BLaER1 (cell line): Measurements from ENCODE around the gene PLEKHH1.

Experiments used
- H3K27ac ChIP-seq: shearing (Covaris generic); formaldehyde crosslinking; 2 replicates; pipeline ENCODE4 v1.8.1; 2022
- H3K27me3 ChIP-seq: shearing (Covaris generic); formaldehyde crosslinking; 2 replicates; pipeline ENCODE4 v1.8.1; 2022
- H3K36me3 ChIP-seq: shearing (Covaris generic); formaldehyde crosslinking; 2 replicates; pipeline ENCODE4 v1.8.1; 2022
- H3K4me1 ChIP-seq: shearing (Covaris generic); formaldehyde crosslinking; 2 replicates; pipeline ENCODE4 v1.8.1; 2022
- H3K4me2 ChIP-seq: shearing (Covaris generic); formaldehyde crosslinking; 2 replicates; pipeline ENCODE4 v1.8.1; 2022
- H3K4me3 ChIP-seq: shearing (Covaris generic); formaldehyde crosslinking; 2 replicates; pipeline ENCODE4 v1.8.1; 2022
- H3K9ac ChIP-seq: shearing (Covaris generic); formaldehyde crosslinking; 2 replicates; pipeline ENCODE4 v1.8.1; 2022
- H3K9me3 ChIP-seq: shearing (Covaris generic); formaldehyde crosslinking; 2 replicates; pipeline ENCODE4 v1.8.1; 2022
- H4K20me1 ChIP-seq: shearing (Covaris generic); formaldehyde crosslinking; 2 replicates; pipeline ENCODE4 v1.8.1; 2022
- Cebpa-rat ChIP-seq: shearing (Covaris generic); IDR thresholded peaks from 2 replicates; pipeline ENCODE4 v1.8.1; 2022

Gene PLEKHH1

GRCh38 chr14:67576216-67576955, 43.3 kb downstream of the PLEKHH1 start:
- Histone ChIP-seq H3K9me3 (no peaks in the 10 kb centered on the region), H3K4me3 (no peak overlapping the region), H3K9ac (no peak overlapping the region), H4K20me1 (no peaks in the 10 kb centered on the region), H3K4me2 (no peak overlapping the region), H3K36me3 (no peaks in the 10 kb centered on the region), H3K27me3 (no peaks in the 10 kb centered on the region), H3K4me1 (no peaks in the 10 kb centered on the region), H3K27ac (no peak overlapping the region)
- TF ChIP-seq Cebpa-rat = no peak

GRCh38 chr14:67577181-67577808, 44.2 kb downstream of the PLEKHH1 start:
- H3K36me3 ChIP-seq = no peaks in the 10 kb centered on the region
- H4K20me1 ChIP-seq = no peaks in the 10 kb centered on the region
- H3K9me3 ChIP-seq = no peaks in the 10 kb centered on the region
- no peaks in the 10 kb centered on the region for H3K4me1 ChIP-seq
- no peak overlapping the region for H3K27ac ChIP-seq
- no peak overlapping the region for H3K4me3 ChIP-seq
- no peaks in the 10 kb centered on the region for H3K27me3 ChIP-seq
- no peak overlapping the region for H3K9ac ChIP-seq
- no peak for TF ChIP-seq Cebpa-rat
- H3K4me2 ChIP-seq = no peak overlapping the region

GRCh38 chr14:67577909-67578749, 45.0 kb downstream of the PLEKHH1 start:
- no peaks in the 10 kb centered on the region for H3K36me3 ChIP-seq
- H3K4me1 ChIP-seq = no peaks in the 10 kb centered on the region
- no peak for TF ChIP-seq Cebpa-rat

GRCh38 chr14:67579040-67579439, 46.0 kb downstream of the PLEKHH1 start:
- Histone ChIP-seq H3K9ac (no peak overlapping the region), H3K36me3 (no peaks in the 10 kb centered on the region)

More at GRCh38 chr14:67577909-67578749, 45.0 kb downstream of the PLEKHH1 start:
- no peak overlapping the region for H3K4me3 ChIP-seq
- no peak overlapping the region for H3K4me2 ChIP-seq
- H4K20me1 ChIP-seq = no peaks in the 10 kb centered on the region
- no peaks in the 10 kb centered on the region for H3K9me3 ChIP-seq
- no peak overlapping the region for H3K9ac ChIP-seq
- no peak overlapping the region for H3K27ac ChIP-seq
- no peaks in the 10 kb centered on the region for H3K27me3 ChIP-seq

GRCh38 chr14:67579636-67580035, 46.5 kb downstream of the PLEKHH1 start:
- Histone ChIP-seq H3K27me3 (no peaks in the 10 kb centered on the region), H4K20me1 (no peaks in the 10 kb centered on the region), H3K27ac (no peak overlapping the region)

More at GRCh38 chr14:67579040-67579439, 46.0 kb downstream of the PLEKHH1 start:
- Histone ChIP-seq H3K27me3 (no peaks in the 10 kb centered on the region), H3K4me3 (no peak overlapping the region), H3K9me3 (no peaks in the 10 kb centered on the region), H3K27ac (no peak overlapping the region), H3K4me2 (no peak overlapping the region), H3K4me1 (no peaks in the 10 kb centered on the region), H4K20me1 (no peaks in the 10 kb centered on the region)
- TF ChIP-seq Cebpa-rat = no peak

GRCh38 chr14:67580336-67581171, 47.5 kb downstream of the PLEKHH1 start:
- H3K36me3 ChIP-seq = no peaks in the 10 kb centered on the region
- no peaks in the 10 kb centered on the region for H3K9me3 ChIP-seq
- no peaks in the 10 kb centered on the region for H3K4me1 ChIP-seq
- H4K20me1 ChIP-seq = no peaks in the 10 kb centered on the region
- no peak for TF ChIP-seq Cebpa-rat
- no peak overlapping the region for H3K27ac ChIP-seq
- no peaks in the 10 kb centered on the region for H3K27me3 ChIP-seq
- H3K4me2 ChIP-seq = no peak overlapping the region
- H3K9ac ChIP-seq = no peak overlapping the region
- H3K4me3 ChIP-seq = no peak overlapping the region

More at GRCh38 chr14:67579636-67580035, 46.5 kb downstream of the PLEKHH1 start:
- Histone ChIP-seq H3K9ac (no peak overlapping the region), H3K4me1 (no peaks in the 10 kb centered on the region), H3K36me3 (no peaks in the 10 kb centered on the region), H3K9me3 (no peaks in the 10 kb centered on the region), H3K4me3 (no peak overlapping the region), H3K4me2 (no peak overlapping the region)
- no peak for TF ChIP-seq Cebpa-rat

GRCh38 chr14:67581643-67582042, 48.6 kb downstream of the PLEKHH1 start:
- no peaks in the 10 kb centered on the region for H3K9me3 ChIP-seq
- H3K4me3 ChIP-seq = no peak overlapping the region
- no peaks in the 10 kb centered on the region for H3K36me3 ChIP-seq
- no peak overlapping the region for H3K4me2 ChIP-seq
- TF ChIP-seq Cebpa-rat = no peak
- H3K27me3 ChIP-seq = no peaks in the 10 kb centered on the region
- no peaks in the 10 kb centered on the region for H4K20me1 ChIP-seq
- no peak overlapping the region for H3K27ac ChIP-seq
- no peak overlapping the region for H3K9ac ChIP-seq
- H3K4me1 ChIP-seq = no peaks in the 10 kb centered on the region

- Histone ChIP-seq H3K36me3 (no peaks in the 10 kb centered on the region), H3K9ac (no peak overlapping the region), H3K27ac (no peak overlapping the region), H3K9me3 (no peaks in the 10 kb centered on the region), H4K20me1 (no peaks in the 10 kb centered on the region), H3K4me3 (no peak overlapping the region), H3K27me3 (no peaks in the 10 kb centered on the region), H3K4me2 (no peak overlapping the region), H3K4me1 (no peaks in the 10 kb centered on the region)
- TF ChIP-seq Cebpa-rat = no peak
These were observed 49.0 kb downstream of the PLEKHH1 start for GRCh38 chr14:67582061-67582460.
